Omental fat pad (tissue), 4 donors: ENCODE results near the gene AUTS2. TPM values are rescaled to one million over a fixed set of nuclear protein-coding genes. Genes with fewer than 3 reads are reported as not detected.

Experiments used
- ATAC-seq: fragments of 150-250 bp; one replicate; pipeline ENCODE4 v1.9.1; 2016; ENCODE audit warnings: mild to moderate bottlenecking, moderate library complexity; ENCODE audit not compliant: low FRiP score
- DNase-seq: peaks from one replicate; pipeline ENCODE4 v3.0.0-alpha.2; 2019; ENCODE audit warnings: low spot score
- CTCF ChIP-seq, 3 donors: fragments of 450-650 bp; IDR thresholded peaks; one replicate each; pipeline ENCODE4 v1.5.1; 2016 to 2017; ENCODE audit warnings: antibody characterized with exemption in 3 of 3, mild to moderate bottlenecking in 3 of 3, moderate library complexity in 2 of 3
- total RNA-seq, 4 donors: library from RNA; depleted of rRNA; stranded (reverse); fragments of >200 nt; gene quantifications; one replicate each; pipeline ENCODE4 v1.1.0, GENCODE V29; 2016

The AUTS2 gene
- total RNA-seq, 4 donors from 2014 or later: 13.2 to 27.0 (median 21.2) TPM

DNA sequence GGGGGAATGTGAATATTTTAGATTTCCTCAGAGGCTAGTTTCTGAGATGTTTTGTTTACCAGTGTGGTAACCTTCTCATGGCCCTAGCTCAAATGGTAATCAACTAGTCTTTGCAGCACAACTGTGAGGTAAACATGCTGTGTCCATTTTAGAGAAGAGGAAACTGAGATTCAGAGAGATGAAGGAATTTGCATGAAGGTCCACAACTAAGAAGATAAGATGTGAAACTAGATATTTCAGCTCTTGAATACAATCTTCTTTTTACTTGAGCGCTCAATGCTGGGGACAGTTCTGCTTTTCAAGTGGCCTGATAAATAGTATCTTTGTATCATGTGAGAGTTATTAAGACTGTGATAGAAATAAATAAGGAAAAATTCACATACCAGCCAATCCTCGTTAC is 245.4 kb downstream of the AUTS2 start:
- DNase-seq (no peak), ATAC-seq (no peak)
- no peak for TF ChIP-seq CTCF (IDR thresholded peaks at IDR 0.05)

GRCh38 chr7:69844264-69844868 is 246.1 kb downstream of the AUTS2 start:
- TF ChIP-seq CTCF (IDR thresholded peaks at IDR 0.05): no peak
- ATAC-seq (no peak), DNase-seq (no peak)

DNA sequence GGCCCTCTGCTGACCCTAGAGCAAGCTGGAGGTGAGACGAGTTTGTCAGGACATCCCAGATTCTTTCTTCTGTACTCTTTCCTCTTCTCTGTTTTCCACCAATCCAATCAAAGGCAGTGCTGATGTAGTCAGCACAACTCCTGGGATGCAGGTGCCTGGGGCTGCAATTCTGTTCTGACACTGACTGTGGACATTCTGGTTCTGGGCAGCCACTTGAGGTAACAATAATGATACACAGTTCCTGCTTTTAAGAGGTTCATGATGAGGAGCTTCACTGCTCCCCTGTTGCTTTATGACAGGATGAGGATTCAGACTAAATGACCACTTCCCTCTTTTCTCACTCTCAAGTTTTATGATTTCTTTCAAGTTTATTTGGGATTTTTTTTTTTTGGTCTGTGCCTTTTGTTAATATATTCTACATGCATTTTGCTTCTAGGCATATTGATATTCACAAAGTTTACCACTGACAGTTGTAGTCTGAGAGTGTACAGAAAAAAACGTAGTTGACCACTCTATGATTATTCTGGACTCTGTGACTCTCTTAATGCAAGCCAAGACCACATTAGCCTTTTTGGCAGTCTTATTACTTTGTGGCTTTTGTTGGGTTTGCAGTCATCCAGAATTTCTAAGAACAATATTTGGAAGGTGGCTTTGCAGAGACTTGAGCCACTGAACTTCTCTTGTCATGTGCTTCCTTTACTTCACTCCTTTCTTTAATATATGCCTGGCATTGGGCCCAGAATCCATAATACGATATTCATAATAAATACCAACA is 247.6 kb downstream of the AUTS2 start:
- DNase-seq (no peak), ATAC-seq (no peak)
- TF ChIP-seq CTCF (IDR thresholded peaks at IDR 0.05): no peak

DNA sequence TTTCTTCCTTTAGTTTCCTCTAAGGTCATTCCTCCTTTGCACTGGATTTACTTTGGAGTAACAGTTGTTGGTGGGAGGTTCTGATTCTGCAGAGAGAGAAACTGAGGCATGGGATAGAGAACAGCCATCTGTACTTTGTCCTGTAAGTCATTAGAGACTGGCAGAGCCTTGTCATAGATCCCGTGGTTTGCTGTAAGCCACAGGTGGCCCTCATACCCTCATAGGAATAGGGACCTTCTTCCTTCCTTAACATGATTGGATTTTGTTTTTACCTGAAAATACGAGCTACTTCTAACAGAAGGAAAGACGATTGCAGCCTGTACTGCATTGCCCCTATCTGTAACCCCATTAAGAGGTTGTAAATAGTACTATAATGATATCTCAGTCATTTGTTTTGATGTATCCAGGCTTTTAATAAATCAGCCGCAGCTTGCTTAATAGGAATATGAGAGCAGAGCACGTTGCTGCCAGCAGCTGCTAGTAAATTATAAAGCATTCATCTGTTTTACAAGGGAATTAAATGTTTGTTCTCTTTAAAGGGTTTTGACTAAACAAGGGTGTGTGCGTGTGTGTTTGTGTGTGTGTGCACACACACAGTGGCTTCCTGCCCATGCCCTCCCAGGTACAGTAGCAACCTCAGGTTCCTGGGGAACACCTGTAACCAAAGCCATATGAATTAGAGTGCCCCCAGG is 249.8 kb downstream of the AUTS2 start:
- TF ChIP-seq CTCF (IDR thresholded peaks at IDR 0.05): no peak

GRCh38 chr7:69849268-69849667 is 251.0 kb downstream of the AUTS2 start:
- TF ChIP-seq CTCF (IDR thresholded peaks at IDR 0.05): no peak
- no peak for DNase-seq
- ATAC-seq: no peak

More for the DNA sequence above, 249.8 kb downstream of the AUTS2 start:
- ATAC-seq (no peak), DNase-seq (no peak)

GRCh38 chr7:69857014-69857413 is 258.7 kb downstream of the AUTS2 start:
- no peak for TF ChIP-seq CTCF (IDR thresholded peaks at IDR 0.05)
- ATAC-seq: no peak
- DNase-seq: no peak
